GM18951 (cell line): Measurements from ENCODE around the gene SLC30A4.

Experiments
- POLR2A ChIP-seq: IDR thresholded peaks from 4 replicates; pipeline ENCODE4 v1.6.1; 2011; ENCODE audit warnings: mild to moderate bottlenecking; ENCODE audit not compliant: insufficient read length, insufficient read depth; ENCODE audit errors: extremely low read depth
- in situ Hi-C: fragments of 300-500 bp; cut with MboI; formaldehyde crosslinking; loops from one replicate; pipeline ENCODE4 v1.12.0; 2022; ENCODE audit warnings: low sequenced_read_pairs, mixed read lengths, inconsistent platforms; ENCODE audit not compliant: unreplicated experiment

Gene SLC30A4

DNA sequence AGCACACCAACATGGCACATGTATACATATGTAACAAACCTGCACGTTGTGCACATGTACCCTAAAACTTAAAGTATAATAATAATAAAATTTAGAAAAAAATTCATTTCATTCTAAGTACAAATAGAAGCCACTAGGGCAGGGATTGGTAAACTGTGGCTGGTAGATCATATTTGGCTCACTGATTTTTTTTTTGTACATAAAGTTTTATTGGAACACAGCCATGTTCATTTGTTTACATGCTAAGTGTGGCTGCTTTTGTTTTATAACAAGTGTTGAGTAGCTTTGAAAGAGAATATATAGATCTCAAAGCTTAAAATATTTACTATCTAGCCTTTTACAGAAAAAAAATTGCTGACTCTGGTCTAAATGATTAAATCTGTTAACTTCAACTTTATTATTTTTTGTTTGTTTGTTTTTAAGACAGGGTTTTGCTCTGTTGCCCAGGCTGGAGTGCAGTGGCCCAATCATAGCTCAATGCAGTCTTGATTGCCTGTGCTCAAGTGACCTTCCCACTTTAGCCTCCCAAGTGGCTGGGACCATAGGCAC is 32.8 kb downstream of the SLC30A4 start:
- in situ Hi-C loops, result no loop called here
- TF ChIP-seq POLR2A, result no peak

DNA sequence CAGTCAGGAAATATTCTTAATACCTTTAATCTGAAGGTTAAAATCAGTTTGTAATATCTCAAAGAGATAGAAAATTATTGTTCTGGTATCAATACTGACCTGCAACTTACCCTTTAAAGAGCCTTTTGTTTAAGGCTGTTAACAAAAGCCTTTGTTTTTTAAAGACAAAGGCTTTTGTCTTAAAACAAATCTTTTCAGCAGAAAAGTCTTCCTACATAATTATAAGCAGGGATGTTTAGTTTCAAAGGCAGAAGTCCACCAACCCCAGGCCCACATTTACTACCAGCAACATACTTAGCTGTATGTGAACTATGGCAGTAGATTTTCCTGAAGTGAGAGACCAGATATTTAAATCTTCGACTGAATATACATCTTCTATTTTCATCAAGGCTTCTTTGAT is 36.2 kb downstream of the SLC30A4 start:
- no peak for TF ChIP-seq POLR2A
- in situ Hi-C loops, result no loop called here

- TF ChIP-seq POLR2A, result no peak
- in situ Hi-C loops, result no loop called here
Observed at GRCh38 chr15:45481135-45481534, 41.4 kb downstream of the SLC30A4 start.

- in situ Hi-C loops, result no loop called here
- TF ChIP-seq POLR2A, result no peak
Observed at GRCh38 chr15:45476410-45476809, 46.1 kb downstream of the SLC30A4 start.

DNA sequence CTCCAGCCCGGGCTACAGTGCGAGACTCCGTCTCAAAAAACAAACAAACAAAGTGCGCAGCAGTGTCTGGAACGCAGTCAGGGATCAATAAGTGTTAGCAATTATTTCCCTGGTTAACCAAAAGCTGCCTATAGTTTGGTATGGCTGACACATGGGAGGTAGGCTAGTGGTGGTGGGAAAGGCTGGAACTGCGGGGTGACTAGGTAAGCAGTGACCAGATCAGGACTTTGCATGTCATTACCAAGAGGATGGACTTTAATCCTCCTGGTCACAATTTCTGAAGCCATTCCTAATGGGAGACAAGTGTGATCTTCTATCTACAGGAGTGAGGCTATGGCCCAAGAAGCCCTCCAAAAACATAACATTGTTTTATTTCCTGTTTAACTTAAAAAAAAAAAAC is 47.8 kb downstream of the SLC30A4 start:
- in situ Hi-C loops, result no loop called here
- TF ChIP-seq POLR2A, result no peak

DNA sequence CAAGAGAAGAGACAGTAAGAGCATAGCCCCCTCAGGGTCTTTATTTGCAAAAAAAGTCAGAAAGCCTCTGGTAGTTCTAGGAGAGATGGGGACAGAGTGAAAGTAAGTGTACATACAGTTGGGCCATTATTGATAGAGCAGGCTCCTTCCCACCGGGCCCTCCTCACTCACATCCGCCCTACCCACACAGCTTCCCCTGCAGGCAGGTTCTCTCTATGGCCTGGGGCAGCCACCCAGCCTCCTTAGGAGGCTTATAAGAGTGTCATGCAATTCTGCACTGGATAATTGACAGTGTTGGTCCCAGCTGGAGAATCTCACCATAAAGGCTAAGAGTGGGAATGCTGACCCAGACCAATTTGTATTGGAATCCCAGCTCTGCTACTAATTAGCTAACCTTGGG is 49.5 kb downstream of the SLC30A4 start:
- in situ Hi-C loops, result no loop called here
- no peak for TF ChIP-seq POLR2A

GRCh38 chr15:45471151-45471550 is 51.4 kb downstream of the SLC30A4 start:
- TF ChIP-seq POLR2A, result no peak
- in situ Hi-C loops, result no loop called here

- no peak for TF ChIP-seq POLR2A
- in situ Hi-C loops, result no loop called here
Observed at GRCh38 chr15:45469441-45469840, 53.1 kb downstream of the SLC30A4 start.

GRCh38 chr15:45469027-45469426 is 53.5 kb downstream of the SLC30A4 start:
- in situ Hi-C loops, result no loop called here
- no peak for TF ChIP-seq POLR2A

- in situ Hi-C loops, result no loop called here
- TF ChIP-seq POLR2A, result no peak
Observed at GRCh38 chr15:45468294-45468693, 54.3 kb downstream of the SLC30A4 start.

DNA sequence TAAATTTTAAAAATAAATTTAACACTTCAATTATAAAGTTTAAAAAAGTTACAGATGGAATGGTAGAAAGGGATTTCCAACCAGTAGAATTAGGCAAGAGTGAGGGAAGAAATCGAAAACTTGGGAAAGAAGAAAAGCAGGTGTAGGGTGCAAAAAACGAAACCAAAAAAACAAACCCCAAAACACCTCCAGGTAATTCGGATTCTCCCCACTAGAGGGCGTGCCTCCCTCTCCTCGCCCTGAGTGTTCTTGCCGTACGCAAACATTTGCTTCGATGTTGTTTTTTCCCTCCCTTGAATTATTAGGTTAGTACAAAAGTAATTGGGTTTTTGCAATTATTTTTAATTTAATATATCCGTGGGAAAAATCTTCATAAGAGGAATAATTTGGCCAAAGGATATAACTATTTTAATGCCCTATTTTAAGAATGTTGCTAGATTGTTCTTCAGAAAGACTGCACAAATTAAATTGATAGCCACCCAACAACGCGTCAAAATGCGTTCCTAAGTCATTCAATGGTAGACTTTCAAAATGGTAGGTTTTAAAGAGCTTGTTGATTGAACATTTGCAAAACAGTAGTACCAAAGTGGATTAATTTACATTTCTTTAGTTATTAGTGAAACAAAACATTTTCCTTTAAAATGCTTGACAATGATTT is 63.7 kb downstream of the SLC30A4 start:
- TF ChIP-seq POLR2A, result no peak
- in situ Hi-C loops, result loop anchor here (5.0 kb wide), 1 partner anchor 153 kb away; no protein-coding TSS in a partner anchor

DNA sequence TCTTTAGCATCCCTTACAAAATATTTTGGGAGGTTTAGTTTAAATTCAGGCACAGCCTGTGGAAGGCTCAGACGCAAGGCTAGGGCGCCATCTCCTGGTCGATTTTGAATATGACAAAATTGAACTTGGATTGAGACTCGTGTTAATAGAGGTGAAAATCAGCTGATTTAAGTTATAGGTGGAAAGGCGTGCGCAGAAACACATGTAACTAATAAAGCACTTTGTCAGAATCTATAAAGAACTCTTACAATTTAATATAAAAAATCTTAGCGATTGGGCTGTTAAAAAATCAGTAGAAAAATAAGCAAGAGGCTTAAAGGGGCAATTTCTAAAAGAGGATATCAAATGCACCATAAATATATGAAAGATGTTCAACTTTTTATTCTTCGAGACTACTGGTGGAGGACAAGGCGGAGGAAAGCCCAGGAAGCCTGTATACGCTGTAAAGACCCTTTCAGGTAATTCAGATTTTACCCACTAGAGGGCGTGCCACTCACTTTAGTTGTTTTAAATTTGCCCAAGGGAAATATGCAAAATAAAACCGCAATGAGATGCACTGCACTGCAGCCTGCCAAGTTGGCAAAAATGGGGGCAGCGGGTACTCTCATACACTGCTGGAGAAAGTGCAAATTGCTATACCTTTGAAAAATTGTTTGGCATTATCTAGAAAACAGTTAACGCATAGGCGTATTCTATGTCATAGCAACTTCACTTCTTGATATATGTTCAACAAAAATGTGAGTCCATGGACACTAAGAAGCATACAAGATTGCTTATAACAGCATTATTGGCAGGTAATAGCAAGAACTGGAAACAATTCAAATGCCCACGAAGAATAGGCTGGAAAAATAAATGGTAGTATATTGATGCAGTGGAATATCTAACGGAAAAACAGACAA is 64.7 kb downstream of the SLC30A4 start:
- TF ChIP-seq POLR2A, result no peak
- in situ Hi-C loops, result loop anchor here (5.0 kb wide), 1 partner anchor 154 kb away; no protein-coding TSS in a partner anchor

DNA sequence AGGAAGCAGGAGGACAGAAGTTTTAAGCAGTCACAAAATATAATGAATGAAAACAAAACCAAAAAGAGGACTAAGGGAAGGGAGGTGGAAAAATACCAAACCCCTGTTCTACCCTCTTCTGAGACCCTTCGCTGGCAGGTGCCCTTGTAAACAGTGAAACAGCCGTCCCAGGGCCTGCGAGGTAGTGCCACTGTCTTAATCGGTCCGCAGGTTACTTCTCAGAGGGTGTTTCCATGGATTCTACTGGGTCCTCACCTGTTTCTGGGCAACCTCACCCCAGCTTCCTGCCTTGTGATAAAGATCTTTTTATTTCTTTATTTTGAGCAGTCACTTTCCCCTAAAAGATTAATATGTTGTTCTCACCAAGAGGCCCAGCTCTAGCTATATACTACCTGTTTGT is 65.3 kb downstream of the SLC30A4 start:
- in situ Hi-C loops, result loop anchor here (5.0 kb wide), 1 partner anchor 155 kb away; no protein-coding TSS in a partner anchor
- TF ChIP-seq POLR2A, result no peak
